ENCODE measurements around the gene SGIP1. TPM values are rescaled to one million over a fixed set of nuclear protein-coding genes. Genes with fewer than 3 reads are reported as not detected.

SGIP1 gene
- polyA plus RNA-seq, 1 of the 3 experiments (the other 2 are of a cell fraction), result 15.5 TPM

GRCh38 chr1:66773227-66773626 is 239.3 kb downstream of the SGIP1 start:
- Histone ChIP-seq H3K4me1 (ENCODE audit: control insufficient read depth in 1 of 2, insufficient read depth in 2 of 2, low read depth in 1 of 2, low read length in 1 of 2) (no peaks in the 10 kb centered on the region; a peak in 2 of 4 replicates), H4K20me1 (ENCODE audit: insufficient read depth) (no peaks in the 10 kb centered on the region), H3K27ac (ENCODE audit: low read depth in 2 of 2, low read length in 1 of 2) (no peak overlapping the region), H3K4me3 (ENCODE audit: low read depth in 2 of 2, low read length in 1 of 2) (no peak overlapping the region), H3K36me3 (replicated peaks in 1 of 2; ENCODE audit: control insufficient read depth in 1 of 2, insufficient read depth in 2 of 2, low read length in 1 of 2) (no peaks in the 10 kb centered on the region), H3K9me3 (no peaks in the 10 kb centered on the region), H2AFZ (ENCODE audit: low read depth) (no peak overlapping the region), H3K4me2 (no peak overlapping the region), H3K79me2 (ENCODE audit: insufficient read depth) (no peaks in the 10 kb centered on the region), H3F3A (replicated peaks; ENCODE audit: insufficient read depth) (no peaks in the 10 kb centered on the region), H3K27me3 (ENCODE audit: insufficient read depth) (no peaks in the 10 kb centered on the region), H3K9me2 (no peaks in the 10 kb centered on the region), H3K9ac (no peak overlapping the region)
- POLR2A ChIA-PET, result no interaction called here
- 73% methylated on average over 2 of the region's 2 CpGs for WGBS (ENCODE audit: low lambda C conversion rate)
- no peak for DNase-seq
- TF ChIP-seq RFX5 (IDR thresholded peaks at IDR 0.05; ENCODE audit: low read length) (no peak), ELF1 (IDR thresholded peaks at IDR 0.05) (no peak), GABPA (IDR thresholded peaks at IDR 0.05; ENCODE audit: low read depth) (no peak), FOSL2 (IDR thresholded peaks at IDR 0.05; ENCODE audit: borderline replicate concordance, low read depth) (no peak), RAD21 (IDR thresholded peaks at IDR 0.05; ENCODE audit: low read length) (no peak), POLR2AphosphoS5 (IDR thresholded peaks at IDR 0.05; ENCODE audit: low read depth, low read length) (no peak), RCOR1 (IDR thresholded peaks at IDR 0.05; ENCODE audit: low read length) (no peak), SMC3 (IDR thresholded peaks at IDR 0.05; ENCODE audit: low read depth, low read length) (no peak), MXI1 (IDR thresholded peaks at IDR 0.05; ENCODE audit: low read depth, low read length) (no peak), USF2 (IDR thresholded peaks at IDR 0.05; ENCODE audit: borderline replicate concordance, low read depth, low read length) (no peak), REST (IDR thresholded peaks at IDR 0.05; ENCODE audit: low read depth, low read length) (no peak), TEAD4 (IDR thresholded peaks at IDR 0.05; ENCODE audit: borderline replicate concordance, insufficient read depth) (no peak), FOXJ3 (CRISPR knock-in tag; IDR thresholded peaks at IDR 0.05) (no peak), RXRA (IDR thresholded peaks at IDR 0.05; ENCODE audit: borderline replicate concordance, low read depth) (no peak), MAX (IDR thresholded peaks at IDR 0.05; ENCODE audit: low read depth) (no peak), GATA2 (CRISPR knock-in tag; IDR thresholded peaks at IDR 0.05) (no peak)
- CTCF ChIA-PET, result interaction anchor here (0.9 kb wide), 1 partner anchor 8 kb away, joined by 4 read pairs; no protein-coding TSS in a partner anchor

All from SK-N-SH (cell line).